Fibroblast of lung (primary cell): ENCODE results near the gene EGR4.

Source experiments
- EZH2 ChIP-seq: IDR thresholded peaks from 2 replicates; pipeline ENCODE4 v1.5.1; 2012; ENCODE audit warnings: low read length, control low read depth, mild to moderate bottlenecking; ENCODE audit errors: missing control alignments
- TF ChIP-seq, protein P1 (sequence below), 2 donors: IDR thresholded peaks in 1 of 2; conservative IDR thresholded peaks in 1 of 2; 1 replicate in 1 of 2; 2 replicates in 1 of 2; pipeline ENCODE4 v1.5.1; 2011 to 2012; ENCODE audit warnings: low read length in 2 of 2, control low read depth in 1 of 2, inconsistent platforms in 1 of 2, low read depth in 1 of 2, mild to moderate bottlenecking in 1 of 2

- TF ChIP-seq, protein P1, sequence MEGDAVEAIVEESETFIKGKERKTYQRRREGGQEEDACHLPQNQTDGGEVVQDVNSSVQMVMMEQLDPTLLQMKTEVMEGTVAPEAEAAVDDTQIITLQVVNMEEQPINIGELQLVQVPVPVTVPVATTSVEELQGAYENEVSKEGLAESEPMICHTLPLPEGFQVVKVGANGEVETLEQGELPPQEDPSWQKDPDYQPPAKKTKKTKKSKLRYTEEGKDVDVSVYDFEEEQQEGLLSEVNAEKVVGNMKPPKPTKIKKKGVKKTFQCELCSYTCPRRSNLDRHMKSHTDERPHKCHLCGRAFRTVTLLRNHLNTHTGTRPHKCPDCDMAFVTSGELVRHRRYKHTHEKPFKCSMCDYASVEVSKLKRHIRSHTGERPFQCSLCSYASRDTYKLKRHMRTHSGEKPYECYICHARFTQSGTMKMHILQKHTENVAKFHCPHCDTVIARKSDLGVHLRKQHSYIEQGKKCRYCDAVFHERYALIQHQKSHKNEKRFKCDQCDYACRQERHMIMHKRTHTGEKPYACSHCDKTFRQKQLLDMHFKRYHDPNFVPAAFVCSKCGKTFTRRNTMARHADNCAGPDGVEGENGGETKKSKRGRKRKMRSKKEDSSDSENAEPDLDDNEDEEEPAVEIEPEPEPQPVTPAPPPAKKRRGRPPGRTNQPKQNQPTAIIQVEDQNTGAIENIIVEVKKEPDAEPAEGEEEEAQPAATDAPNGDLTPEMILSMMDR (conservative IDR thresholded peaks at IDR 0.05 in 1 of 2, IDR thresholded peaks at IDR 0.05 in 1 of 2; ENCODE audit: low read depth in 1 of 2, low read length in 2 of 2): no peak
- no peak for TF ChIP-seq EZH2
Measured at GRCh38 chr2:73264783-73265182, 28.6 kb downstream of the EGR4 start.
